Neuronal stem cell (in vitro differentiated cells): ENCODE data around the gene CKB.

Source experiments
- DNase-seq: peaks from one replicate; pipeline ENCODE4 v3.0.0-alpha.2; 2013; ENCODE audit warnings: low spot score
- H2AFZ ChIP-seq: one replicate; pipeline ENCODE4 v1.6.1; 2013; ENCODE audit warnings: mild to moderate bottlenecking, low read length, inconsistent platforms
- H2AK5ac ChIP-seq: 2 replicates; pipeline ENCODE4 v1.6.1; 2013; ENCODE audit warnings: low read depth, mild to moderate bottlenecking, inconsistent platforms, low read length, moderate library complexity, mixed read lengths
- H2BK120ac ChIP-seq: 2 replicates; pipeline ENCODE4 v1.6.1; 2013; ENCODE audit warnings: low read depth, mild to moderate bottlenecking, inconsistent platforms, low read length, moderate library complexity, mixed read lengths
- H2BK12ac ChIP-seq: one replicate; pipeline ENCODE4 v1.6.1; 2013; ENCODE audit warnings: low read length, inconsistent platforms
- H2BK15ac ChIP-seq: 2 replicates; pipeline ENCODE4 v1.6.1; 2013; ENCODE audit warnings: mild to moderate bottlenecking, low read length, inconsistent platforms, mixed read lengths
- H2BK5ac ChIP-seq: one replicate; pipeline ENCODE4 v1.6.1; 2013; ENCODE audit warnings: inconsistent platforms, mild to moderate bottlenecking, low read length, moderate library complexity
- H3K14ac ChIP-seq: one replicate; pipeline ENCODE4 v1.6.1; 2013; ENCODE audit warnings: low read length, inconsistent platforms
- H3K18ac ChIP-seq: 2 replicates; pipeline ENCODE4 v1.6.1; 2013; ENCODE audit warnings: low read length, inconsistent platforms
- H3K23ac ChIP-seq: 2 replicates; pipeline ENCODE4 v1.6.1; 2013; ENCODE audit warnings: low read depth, mild to moderate bottlenecking, mixed read lengths, low read length, inconsistent platforms; ENCODE audit not compliant: poor library complexity
- H3K27ac ChIP-seq: replicated peaks from 3 replicates; pipeline ENCODE4 v1.5.1; 2013; ENCODE audit warnings: low read length, inconsistent platforms
- H3K27me3 ChIP-seq, 3 experiments: 2 replicates each; pipeline ENCODE4 v1.6.1; 2013; ENCODE audit warnings: low read length in 3 of 3, mild to moderate bottlenecking in 2 of 3, inconsistent platforms in 1 of 3, low read depth in 1 of 3, mixed read lengths in 1 of 3, moderate library complexity in 1 of 3; ENCODE audit not compliant: control insufficient read depth in 3 of 3, insufficient read depth in 3 of 3
- H3K36me3 ChIP-seq, 2 donors: replicated peaks in 1 of 2; 2 replicates each; pipeline ENCODE4 v1.6.1; 2013; ENCODE audit warnings: low read length in 2 of 2; ENCODE audit not compliant: control insufficient read depth in 2 of 2, insufficient read depth in 2 of 2
- H3K4ac ChIP-seq: 2 replicates; pipeline ENCODE4 v1.6.1; 2013; ENCODE audit warnings: inconsistent platforms, mild to moderate bottlenecking, low read length, moderate library complexity
- H3K4me1 ChIP-seq, 2 donors: 1 replicate in 1 of 2; 2 replicates in 1 of 2; pipeline ENCODE4 v1.6.1; 2013; ENCODE audit warnings: low read length in 2 of 2, low read depth in 1 of 2; ENCODE audit not compliant: control insufficient read depth in 2 of 2, insufficient read depth in 1 of 2
- H3K4me2 ChIP-seq: one replicate; pipeline ENCODE4 v1.6.1; 2013; ENCODE audit warnings: mild to moderate bottlenecking, low read length, inconsistent platforms; ENCODE audit not compliant: insufficient read depth, poor library complexity, severe bottlenecking
- H3K4me3 ChIP-seq, 2 donors: 2 replicates each; pipeline ENCODE4 v1.5.1; 2013; ENCODE audit warnings: low read length in 2 of 2, mild to moderate bottlenecking in 2 of 2, inconsistent platforms in 1 of 2, moderate library complexity in 1 of 2
- H3K79me1 ChIP-seq: one replicate; pipeline ENCODE4 v1.6.1; 2013; ENCODE audit warnings: low read depth, mild to moderate bottlenecking, inconsistent platforms, low read length, moderate library complexity
- H3K9ac ChIP-seq: one replicate; pipeline ENCODE4 v1.6.1; 2013; ENCODE audit warnings: mild to moderate bottlenecking, low read depth, low read length, inconsistent platforms; ENCODE audit not compliant: poor library complexity
- H3K9me3 ChIP-seq, 2 donors: replicated peaks in 1 of 2; 2 replicates each; pipeline versions ENCODE3 to v1.6.1; 2013; ENCODE audit warnings: low read length in 2 of 2, mild to moderate bottlenecking in 2 of 2, inconsistent platforms in 1 of 2, low read depth in 1 of 2, mixed read lengths in 1 of 2, moderate library complexity in 1 of 2; ENCODE audit not compliant: control insufficient read depth in 2 of 2, insufficient read depth in 1 of 2
- H4K8ac ChIP-seq: one replicate; pipeline ENCODE4 v1.6.1; 2013; ENCODE audit warnings: low read depth, mild to moderate bottlenecking, inconsistent platforms, low read length, moderate library complexity
- H4K91ac ChIP-seq: one replicate; pipeline ENCODE4 v1.6.1; 2013; ENCODE audit warnings: low read length, low read depth, mild to moderate bottlenecking, inconsistent platforms; ENCODE audit not compliant: poor library complexity
- WGBS, 2 donors: extraction: QIAGEN DNeasy Blood & Tissue Kit; methylation state at CpG; one replicate each; pipeline ENCODE4 v1.1.7; 2013; ENCODE audit warnings: missing lambda C conversion rate in 2 of 2, mixed read lengths in 1 of 2; ENCODE audit not compliant: insufficient read length in 2 of 2, insufficient replicate concordance in 1 of 2; ENCODE audit errors: extremely low coverage in 2 of 2; 5-methylcytosine and 5-hydroxymethylcytosine counted together

The CKB gene

DNA sequence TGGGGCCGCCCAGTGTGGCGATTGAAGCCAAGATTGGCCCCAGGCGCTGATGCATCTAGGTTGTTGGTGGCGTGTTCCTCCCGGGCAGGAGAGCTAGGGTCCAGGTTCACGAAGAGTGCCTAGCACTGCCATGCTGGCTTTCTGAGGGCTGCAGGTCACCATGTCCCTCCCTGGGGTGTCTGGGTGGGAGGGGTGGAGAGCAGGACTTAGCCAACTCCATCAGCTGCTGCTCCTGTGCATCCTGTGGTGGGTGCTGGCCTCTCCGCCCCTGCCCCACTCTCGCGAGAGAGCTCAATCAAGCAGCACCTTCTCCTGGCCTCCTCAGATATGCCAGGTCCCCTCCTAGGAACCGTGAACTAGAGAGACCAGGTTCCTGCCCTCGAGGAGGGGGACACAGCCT, 8.2 kb upstream of the CKB start:
- Histone ChIP-seq H3K27ac (no peak overlapping the region), H3K4ac (no peak overlapping the region), H3K79me1 (peaks cover 14% of the 10 kb centered on the region), H2AK5ac (no peak overlapping the region), H2BK12ac (no peak overlapping the region), H3K9me3 (peaks cover 0 to 1% of the 10 kb centered on the region in 2 donors), H3K23ac (no peak overlapping the region), H3K4me2 (no peak overlapping the region), H4K8ac (no peak overlapping the region), H4K91ac (no peak overlapping the region), H3K4me3 (peak overlapping the region in 1 of 2 donors; percentile 98), H3K18ac (no peak overlapping the region), H3K14ac (no peak overlapping the region), H2AFZ (no peak overlapping the region), H3K4me1 (peaks cover 13 to 28% of the 10 kb centered on the region in 2 donors), H3K27me3 (no peaks in the 10 kb centered on the region), H2BK15ac (no peak overlapping the region), H3K9ac (no peak overlapping the region), H2BK5ac (no peak overlapping the region), H3K36me3 (peaks cover 0 to 23% of the 10 kb centered on the region in 2 donors), H2BK120ac (no peak overlapping the region)
- no CpG with 5 or more reads among the region's 11 CpGs for WGBS, 2 donors
- DNase-seq, result no peak

DNA sequence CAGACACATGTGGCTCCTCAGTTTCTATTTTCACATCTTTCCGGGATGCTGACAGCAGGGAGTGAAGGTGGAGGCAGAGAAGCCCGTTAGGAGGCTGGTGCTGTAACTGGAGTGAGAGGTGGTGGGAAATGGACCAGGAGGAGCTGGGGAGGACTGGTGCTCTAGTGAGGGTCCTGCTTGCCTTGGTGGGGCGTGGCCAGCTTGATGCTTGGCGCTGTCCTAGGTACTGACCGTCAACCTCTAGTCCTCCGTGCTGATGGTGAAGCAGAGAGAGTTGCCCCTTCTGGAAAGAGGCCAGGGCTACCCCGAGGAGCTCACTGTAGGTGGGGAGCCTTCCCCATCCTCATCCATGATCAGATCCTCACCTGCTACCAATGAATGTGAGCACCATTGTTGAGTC, 7.8 kb upstream of the CKB start:
- no peak overlapping the region for H3K23ac ChIP-seq
- no peak overlapping the region for H2AFZ ChIP-seq
- H3K36me3 ChIP-seq, result peaks cover 0 to 21% of the 10 kb centered on the region in 2 donors
- no peak overlapping the region for H3K18ac ChIP-seq
- peaks cover 0 to under 1% of the 10 kb centered on the region in 2 donors for H3K9me3 ChIP-seq
- H2BK15ac ChIP-seq, result no peak overlapping the region
- H3K79me1 ChIP-seq, result peaks cover 14% of the 10 kb centered on the region
- H3K27me3 ChIP-seq, result no peaks in the 10 kb centered on the region
- no CpG with 5 or more reads among the region's 7 CpGs for WGBS, 2 donors
- H3K4me3 ChIP-seq, result peak overlapping the region in 1 of 2 donors; percentile 98
- no peak overlapping the region for H3K9ac ChIP-seq
- peaks cover 13 to 29% of the 10 kb centered on the region in 2 donors for H3K4me1 ChIP-seq
- no peak for DNase-seq
- no peak overlapping the region for H4K91ac ChIP-seq
- no peak overlapping the region for H3K14ac ChIP-seq
- no peak overlapping the region for H2BK120ac ChIP-seq
- H2BK12ac ChIP-seq, result no peak overlapping the region
- no peak overlapping the region for H2BK5ac ChIP-seq
- no peak overlapping the region for H4K8ac ChIP-seq
- H3K4me2 ChIP-seq, result no peak overlapping the region
- H3K4ac ChIP-seq, result no peak overlapping the region
- no peak overlapping the region for H2AK5ac ChIP-seq
- no peak overlapping the region for H3K27ac ChIP-seq

DNA sequence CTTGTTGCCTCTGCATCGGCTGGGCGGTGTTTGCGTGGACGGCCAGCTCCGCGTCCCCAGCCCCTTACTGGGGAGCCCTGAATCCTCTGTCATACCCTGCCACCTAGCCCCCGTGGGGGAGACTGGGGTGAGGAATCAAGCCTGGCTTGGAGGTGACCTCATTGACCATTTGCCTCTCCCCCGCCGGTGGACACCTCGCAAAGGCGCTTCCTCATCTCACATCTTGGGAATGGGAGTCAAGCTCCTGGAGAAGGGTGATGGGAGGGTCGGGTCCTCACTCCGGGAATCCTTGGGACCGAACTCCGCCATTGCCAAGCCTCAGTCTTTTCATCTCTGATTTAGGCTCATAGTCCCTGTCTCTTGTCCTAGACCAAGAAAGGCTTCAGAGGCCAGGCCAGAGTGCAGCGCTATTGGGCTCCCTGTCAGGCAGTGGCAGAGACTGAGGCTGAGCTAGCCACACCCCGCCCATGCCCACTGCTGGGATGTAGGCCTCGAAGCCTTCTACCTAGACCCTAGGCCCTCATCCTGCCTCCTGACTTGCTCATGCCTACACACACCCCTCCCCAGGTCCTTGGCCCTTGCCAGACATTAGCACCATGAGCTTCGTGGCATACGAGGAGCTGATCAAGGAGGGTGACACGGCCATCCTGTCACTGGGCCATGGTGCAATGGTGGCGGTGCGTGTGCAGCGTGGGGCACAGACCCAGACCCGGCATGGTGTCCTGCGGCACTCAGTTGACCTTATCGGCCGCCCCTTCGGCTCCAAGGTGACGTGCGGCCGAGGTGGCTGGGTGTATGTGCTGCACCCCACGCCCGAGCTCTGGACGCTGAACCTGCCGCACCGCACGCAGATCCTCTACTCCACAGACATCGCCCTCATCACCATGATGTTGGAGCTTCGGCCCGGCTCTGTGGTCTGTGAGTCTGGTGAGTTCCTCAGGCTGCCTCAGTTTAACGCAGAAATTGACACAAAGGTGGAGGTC, 7.0 kb upstream of the CKB start:
- H3K4me3 ChIP-seq, result peak overlapping the region; percentile 94 to 98
- peak overlapping the region; percentile 83 for H2AFZ ChIP-seq
- no peak overlapping the region for H2BK15ac ChIP-seq
- H3K14ac ChIP-seq, result peak overlapping the region; percentile 39
- H3K27ac ChIP-seq, result no peak overlapping the region
- H2BK120ac ChIP-seq, result peak overlapping the region; percentile 54
- no peak overlapping the region for H4K8ac ChIP-seq
- peak overlapping the region; percentile 15 for H3K18ac ChIP-seq
- peak overlapping the region; percentile 75 for H2BK5ac ChIP-seq
- DNase-seq, result no peak
- WGBS, 2 donors, result no CpG with 5 or more reads among the region's 42 CpGs
- H4K91ac ChIP-seq, result no peak overlapping the region
- peaks cover 13 to 24% of the 10 kb centered on the region in 2 donors for H3K4me1 ChIP-seq
- peak overlapping the region; percentile 84 for H3K9ac ChIP-seq
- peak overlapping the region; percentile 76 for H2AK5ac ChIP-seq
- H3K23ac ChIP-seq, result peak overlapping the region; percentile 89
- H3K27me3 ChIP-seq, result no peaks in the 10 kb centered on the region
- peaks cover 0 to 17% of the 10 kb centered on the region in 2 donors for H3K36me3 ChIP-seq
- H3K4ac ChIP-seq, result no peak overlapping the region
- H3K9me3 ChIP-seq, result no peaks in the 10 kb centered on the region
- peaks cover 14% of the 10 kb centered on the region for H3K79me1 ChIP-seq
- peak overlapping the region; percentile 90 for H3K4me2 ChIP-seq
- no peak overlapping the region for H2BK12ac ChIP-seq
